HUDEP-2 (cell line): Measurements from ENCODE around the gene CRY1.

Experiments used
- DNase-seq, 76 experiments: peaks; one replicate each; lab custom pipeline; 2025; ENCODE audit not compliant: unreplicated experiment in 76 of 76; lab: John Stamatoyannopoulos, UW

CRY1 gene

DNA sequence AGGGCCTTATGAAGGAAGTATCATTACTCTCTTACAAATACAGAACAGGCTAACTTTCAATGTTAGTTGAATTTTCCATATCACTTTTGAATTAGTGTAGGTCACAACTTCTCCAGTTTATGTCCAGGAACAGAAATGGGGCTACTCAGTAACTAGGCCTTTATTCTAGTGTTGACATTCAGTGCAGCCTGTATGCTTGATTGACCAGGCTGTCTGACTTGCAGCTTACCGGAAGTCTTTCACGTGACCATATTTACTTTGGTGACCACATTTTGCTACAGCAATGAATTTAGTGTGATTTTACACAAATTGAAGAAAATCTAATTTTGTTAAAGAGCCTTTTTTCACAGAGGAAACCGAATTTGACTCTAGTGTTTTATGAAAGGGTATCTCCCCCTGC lies 118.8 kb downstream of the CRY1 start:
- DNase-seq, result no peak

DNA sequence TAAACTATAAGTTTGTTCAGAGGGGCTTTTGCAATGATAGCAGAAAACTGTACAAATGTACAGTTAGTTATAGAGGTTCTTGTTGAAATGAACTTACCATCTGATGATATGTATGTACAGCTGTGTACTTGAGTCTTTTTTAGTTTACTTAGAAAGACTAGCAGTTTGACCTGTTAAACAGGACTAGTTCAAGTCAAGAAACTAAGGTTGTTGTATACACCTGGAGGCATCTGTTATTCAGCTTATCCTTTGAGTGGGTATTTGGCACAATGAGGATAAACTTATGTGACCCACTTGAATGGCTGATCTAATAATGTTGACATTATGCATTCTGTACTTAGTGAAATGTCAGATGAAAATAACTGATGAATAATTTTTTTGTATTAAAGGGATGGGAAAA lies 119.8 kb downstream of the CRY1 start:
- no peak for DNase-seq

DNA sequence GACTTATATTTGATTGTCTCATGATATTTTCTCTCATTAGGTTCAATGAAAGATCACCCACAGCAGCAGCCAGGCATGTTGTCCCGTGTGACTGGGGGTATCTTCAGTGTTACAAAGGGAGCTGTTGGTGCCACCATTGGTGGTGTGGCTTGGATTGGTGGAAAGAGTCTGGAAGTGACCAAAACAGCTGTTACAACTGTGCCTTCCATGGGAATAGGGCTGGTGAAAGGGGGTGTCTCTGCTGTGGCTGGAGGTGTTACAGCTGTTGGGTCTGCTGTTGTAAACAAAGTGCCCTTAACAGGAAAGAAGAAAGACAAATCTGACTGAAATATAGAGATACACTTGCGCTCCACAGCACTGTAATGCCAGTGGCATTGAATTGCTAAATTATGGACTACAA lies 122.3 kb downstream of the CRY1 start:
- DNase-seq, result no peak

DNA sequence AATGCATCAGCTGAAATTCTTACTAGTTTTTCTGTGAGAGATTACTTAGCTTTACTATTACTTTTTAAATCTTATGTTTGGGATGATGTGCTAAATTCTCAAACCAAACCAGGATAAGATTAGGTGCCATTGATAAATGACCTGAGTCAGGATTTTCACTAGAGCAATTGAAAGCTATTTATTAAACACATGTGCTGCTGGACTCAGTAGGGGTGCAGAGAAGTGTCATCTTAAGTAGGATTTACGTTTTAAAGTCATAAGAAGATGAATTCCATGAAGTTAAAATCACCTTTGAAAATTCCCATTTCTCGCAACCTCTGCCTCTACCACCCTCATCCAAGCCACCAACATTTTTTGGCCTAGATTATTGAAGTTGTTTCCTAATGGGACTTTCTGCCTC lies 128.8 kb downstream of the CRY1 start:
- DNase-seq, result no peak

DNA sequence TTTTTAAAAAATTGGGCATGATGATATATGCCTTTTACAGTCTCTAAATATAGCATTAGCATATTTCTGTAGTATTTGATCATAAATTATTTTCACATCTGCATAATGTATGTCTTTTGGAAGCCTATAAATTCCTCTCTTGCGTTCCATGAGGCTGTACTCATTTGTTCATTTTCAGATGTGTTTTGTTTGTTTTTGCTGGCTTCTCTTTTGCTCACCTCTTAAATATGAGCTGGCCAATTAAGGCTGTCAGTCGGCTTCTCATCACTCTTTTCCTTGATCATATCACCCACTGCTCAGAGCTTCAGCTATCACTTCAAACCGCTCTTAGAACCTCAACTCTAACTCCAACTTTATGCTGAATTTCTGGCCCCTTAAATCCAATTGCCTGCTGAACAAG lies 131.1 kb downstream of the CRY1 start:
- no peak for DNase-seq

DNA sequence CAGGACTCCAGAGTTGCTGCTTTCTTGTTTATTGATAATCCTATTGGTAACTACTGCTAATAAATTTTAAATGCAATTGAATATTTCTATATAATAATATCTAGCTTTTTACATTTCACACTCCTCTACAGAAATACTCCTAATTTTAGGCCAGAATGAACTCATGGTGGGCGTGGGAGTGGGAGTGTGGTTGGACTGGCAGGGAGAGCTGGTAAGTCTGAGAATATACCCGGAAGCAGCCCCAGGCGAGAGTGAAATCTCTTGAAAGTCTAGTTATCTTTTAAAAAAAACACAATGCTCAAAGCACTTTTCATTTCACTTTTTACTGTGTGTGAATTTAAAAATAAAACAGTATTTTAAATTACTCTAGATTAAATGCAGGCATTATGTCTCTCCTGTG lies 132.9 kb downstream of the CRY1 start:
- no peak for DNase-seq

DNA sequence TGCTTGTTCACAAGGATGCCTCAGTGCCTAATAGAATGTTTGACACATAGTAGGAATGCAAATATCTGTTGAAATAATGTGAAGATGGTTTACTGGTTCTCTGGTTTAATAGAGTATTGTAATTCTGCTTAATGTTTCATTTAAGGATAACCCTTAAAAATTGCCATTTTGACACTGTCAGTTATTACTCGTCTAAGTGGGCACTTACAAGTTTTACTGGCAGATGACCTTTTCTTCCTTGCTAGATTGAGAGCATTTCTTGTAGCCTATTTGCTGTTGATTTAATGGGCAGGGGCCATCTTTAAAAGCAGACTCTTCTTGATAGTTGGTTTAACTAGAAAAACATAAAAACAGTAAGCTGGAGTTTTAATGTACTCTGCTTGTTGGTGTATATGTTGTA lies 135.8 kb downstream of the CRY1 start:
- no peak for DNase-seq

DNA sequence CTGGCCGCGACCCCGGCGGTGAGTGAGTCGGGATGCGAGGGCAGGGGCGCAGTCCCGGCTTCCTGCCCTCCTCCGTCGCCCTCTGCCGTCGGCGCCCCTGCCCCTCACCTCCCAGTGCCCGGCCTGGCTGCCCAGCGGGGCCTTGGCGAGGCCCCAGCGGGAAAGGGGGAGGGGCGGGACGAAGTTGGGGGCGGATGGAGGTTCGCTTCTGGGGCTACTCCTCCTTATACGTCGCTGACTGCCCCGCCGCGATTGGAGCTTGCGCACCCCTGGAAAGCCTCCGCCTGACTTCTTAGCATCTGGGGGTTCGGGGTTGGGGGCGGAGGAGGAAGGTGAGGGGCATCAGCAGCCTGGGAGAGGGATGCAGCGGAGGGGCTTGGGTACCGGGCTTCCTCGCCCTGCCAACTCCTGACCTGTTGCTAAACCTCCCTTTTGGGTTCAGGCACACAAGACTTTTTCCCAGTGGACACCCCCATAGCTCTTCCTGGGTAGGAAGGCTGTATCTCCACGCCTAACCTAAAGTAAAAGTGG lies 137.2 kb downstream of the CRY1 start:
- DNase-seq, result peak in 25 of 76 experiments; percentile 29 to 60 (median 44)

DNA sequence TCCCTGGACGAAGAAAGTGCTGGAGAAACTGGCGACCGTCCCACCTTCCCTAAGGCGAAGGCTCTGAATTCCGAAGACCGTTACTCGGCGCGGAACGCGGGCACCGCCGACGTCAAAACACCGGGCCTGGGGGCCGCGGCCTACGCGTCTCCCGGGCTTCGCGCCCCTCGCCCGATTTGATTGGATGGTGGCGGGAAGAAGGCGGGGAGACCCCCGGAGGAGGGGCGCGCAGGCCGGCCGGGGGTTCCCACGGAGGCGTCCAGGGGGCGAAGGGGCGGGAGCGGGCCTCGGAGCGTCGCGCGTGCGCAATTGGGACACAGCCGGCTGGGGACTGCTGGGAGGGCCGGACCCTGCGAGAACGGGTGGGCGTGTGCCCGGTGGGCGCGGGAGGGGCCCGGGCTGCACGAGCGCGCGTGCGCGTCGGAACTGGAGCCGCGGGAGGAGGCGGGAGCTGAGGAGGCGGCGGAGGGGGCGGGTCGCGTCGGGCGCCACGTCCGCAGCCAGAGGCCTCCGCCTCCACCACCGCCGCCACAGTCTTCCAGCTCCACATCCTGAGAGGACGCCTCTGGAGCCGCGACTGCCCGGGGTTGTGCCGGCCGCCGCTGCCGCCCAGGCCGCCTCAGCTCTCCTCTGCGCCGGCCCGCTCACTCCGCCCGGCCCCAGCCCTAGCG lies 137.8 kb downstream of the CRY1 start, which contains the start of gene TMEM263:
Gene TMEM263 (plus strand): TSS at position 531 of the 671 bp plus-strand sequence. CDS start 11,210 bp downstream, outside the sequence.
- DNase-seq, result peak in 75 of 76 experiments; percentile 20 to 96 (median 88)

DNA sequence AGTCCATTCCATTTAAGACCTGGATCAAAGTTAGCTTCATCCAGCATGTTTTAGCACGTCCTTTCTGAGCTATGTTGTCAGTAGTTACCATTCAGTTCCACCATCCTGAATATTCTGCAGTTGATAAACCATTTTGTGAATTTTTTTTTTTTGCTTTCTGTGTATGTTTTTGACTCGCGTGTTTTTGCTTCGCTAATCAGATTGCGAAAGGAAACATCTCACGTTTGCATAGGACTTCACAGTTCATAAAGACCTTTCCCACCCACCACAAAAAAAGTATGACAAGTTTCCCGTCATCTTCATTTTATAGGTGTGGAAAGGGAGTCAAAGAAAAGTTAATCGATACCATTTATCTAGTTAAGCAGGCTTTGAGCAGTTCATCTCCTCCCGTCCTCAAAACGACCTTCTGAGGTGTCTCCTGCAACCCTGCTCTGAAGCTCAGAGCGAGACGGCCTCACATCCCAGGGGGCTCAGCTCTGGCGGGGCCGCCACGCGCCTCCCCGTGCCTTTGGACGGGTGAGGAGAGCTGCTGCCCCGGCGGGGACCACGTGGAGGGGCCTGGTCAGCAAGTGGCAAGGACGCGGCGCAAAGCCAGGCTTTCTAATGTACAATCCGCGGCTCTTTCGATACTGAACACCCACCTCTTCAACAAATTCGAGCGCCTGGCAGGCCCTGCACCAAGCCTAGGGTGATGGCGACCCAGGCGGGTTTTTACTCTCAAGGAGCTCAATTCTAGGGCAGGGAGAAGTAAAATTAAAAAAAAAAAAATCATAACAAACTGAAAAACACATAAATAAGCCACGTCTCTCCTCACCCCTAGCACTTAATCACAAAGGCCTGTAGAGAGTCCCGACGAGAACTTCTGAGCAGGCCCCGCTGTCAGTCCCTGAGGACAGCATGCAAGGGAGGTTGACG lies 138.6 kb downstream of the CRY1 start:
- peak in 15 of 76 experiments; percentile 5 to 43 (median 21) for DNase-seq

DNA sequence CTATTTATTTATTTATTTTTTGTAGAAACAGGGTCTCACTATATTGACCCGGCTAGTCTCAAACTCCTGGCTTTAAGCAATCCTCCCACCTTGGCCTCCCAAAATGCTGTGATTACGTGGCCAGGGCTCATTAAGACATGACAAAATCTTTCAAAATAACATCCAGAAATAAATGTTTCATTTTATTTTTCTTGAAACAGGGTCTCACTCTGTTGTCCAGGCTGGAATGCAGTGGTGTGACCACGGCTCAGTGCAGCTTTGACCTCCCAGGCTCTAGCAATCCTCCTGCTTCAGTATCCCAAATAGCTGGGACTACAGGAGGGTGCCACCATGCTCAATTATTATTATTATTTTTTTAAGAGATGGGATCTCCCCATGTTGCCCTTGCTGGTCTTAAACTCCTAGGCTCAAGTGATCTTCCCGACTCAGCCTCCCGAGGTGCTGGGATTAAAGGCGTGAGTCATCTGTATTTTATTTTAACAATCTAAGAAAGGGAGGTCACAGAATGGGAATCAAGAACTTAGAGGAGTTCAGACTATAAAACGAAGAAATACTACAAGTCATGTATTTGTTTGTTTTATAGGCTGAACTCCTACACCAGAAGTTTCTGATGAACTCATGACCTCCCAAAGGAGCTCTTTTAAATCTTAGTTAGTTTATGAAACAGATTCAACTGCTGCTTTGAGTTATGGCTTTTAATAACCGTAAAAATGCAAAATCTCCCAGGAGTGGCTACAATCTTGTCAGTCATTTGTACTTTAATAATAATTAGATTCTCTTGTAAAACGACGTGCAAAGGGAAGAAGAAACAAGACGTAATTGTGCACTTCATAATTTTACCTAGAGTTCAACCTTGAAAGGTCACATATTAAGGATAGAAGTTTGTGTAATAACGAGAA lies 139.7 kb downstream of the CRY1 start:
- DNase-seq, result no peak

DNA sequence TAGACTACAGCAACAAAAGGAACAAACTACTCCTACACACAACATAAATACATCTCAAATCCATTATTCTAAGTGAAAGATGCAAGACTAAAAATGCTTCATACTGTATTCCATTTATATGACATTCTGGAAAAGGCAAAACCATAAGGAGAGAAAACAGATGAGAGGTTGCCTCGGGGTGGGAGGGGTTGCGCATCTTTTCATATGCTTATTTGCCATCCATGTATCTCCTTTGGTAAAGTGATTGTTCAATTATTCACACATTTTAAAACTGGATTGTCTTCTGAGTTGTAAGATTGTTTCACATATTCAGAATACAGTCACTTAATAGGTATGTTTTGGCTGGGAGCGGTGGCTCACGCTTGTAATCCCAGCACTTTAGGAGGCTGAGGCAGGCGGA lies 142.8 kb downstream of the CRY1 start:
- DNase-seq, result no peak

DNA sequence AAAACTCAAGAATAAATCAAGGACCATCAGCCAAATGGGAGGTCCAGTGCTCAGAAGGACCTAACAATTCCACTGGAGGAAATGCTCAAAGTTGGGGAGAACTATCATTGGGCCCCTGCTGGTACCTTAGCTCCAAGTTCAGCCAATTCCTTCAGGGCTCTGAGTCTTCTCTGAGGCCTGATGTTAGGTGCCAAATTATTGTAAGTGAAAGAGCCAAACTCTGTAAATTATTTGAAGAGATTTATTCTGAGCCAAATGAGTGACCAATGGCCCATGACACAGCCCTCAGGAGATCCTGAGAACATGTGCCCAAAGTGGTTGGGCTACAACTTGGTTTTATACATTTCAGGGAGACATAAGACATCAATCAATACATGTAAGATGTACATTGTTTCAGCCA lies 145.9 kb downstream of the CRY1 start:
- no peak for DNase-seq

DNA sequence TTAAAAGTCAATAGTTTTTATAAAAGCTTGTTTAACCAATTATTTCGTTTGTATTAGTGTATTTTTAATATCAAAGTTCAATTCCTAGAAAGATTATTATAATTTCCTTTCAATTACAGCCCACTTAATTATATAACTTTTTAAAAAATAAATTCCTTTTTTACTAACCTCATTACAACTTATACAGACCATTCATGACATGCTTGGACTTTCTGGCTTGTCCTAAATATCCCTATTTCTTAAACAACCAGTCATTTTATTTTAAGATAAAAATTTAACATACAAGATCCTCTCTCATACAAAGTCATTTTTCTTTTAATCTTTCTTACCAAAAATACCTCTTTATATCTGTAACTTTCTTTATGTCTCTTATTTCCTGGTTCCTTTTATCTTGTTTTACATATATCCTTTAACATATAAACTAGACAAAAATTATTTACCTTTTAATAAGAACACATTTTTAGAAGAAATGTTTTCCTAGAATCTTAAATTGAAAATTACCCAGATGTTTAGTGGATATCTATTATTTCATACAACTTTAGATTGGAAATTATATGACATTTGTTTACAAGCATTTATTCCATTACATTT lies 148.0 kb downstream of the CRY1 start:
- DNase-seq, result no peak

DNA sequence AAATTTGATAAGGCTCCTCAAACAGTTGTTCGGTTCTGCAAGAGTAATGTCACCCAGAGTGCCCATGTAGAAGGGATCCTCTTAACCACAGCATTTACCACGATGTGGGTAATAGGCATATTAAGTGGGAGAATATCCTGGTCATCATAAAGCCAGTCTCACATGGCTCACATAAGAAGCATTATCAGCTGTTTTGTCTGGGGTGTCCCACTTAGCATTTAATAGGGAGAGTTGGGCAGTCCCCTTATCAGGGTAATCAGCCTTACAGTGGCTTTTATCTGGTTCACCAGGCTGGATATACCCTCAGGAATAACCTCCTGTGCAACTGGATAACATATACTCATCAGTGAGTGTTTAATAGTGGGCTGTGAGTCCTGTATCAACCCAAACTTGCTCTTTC lies 150.6 kb downstream of the CRY1 start:
- DNase-seq, result peak in 51 of 76 experiments; percentile 4 to 81 (median 38)

DNA sequence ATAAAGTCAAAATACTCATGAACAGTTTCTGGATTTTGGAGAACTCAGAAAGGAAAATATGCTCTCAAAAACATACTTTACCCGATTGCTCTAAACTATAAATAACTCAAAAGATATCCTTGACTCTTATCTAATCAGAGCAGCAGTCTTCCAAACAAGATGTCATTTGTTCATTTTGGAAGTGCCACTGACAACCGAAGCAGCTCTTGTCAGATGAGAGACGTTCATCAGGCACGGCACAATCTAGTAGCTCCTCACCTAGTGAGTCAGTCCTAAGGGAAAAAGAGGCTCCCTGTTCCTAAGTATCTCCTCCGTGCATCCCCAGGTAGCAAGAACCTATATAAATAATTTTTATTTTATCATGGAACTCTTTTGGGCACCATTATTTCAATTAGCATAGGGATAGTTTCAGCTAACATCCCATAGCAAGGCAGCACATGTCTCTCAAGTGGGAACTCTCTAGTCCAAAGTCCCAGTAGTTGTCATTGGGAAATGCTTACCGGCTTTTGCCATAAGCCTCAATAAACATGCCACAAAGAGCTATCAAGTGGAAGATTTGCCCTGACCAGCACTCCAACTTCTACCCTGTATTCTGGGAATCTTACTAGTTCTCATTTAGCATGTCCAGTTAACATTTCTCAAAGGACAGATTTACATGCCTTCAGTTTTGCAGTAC lies 151.7 kb downstream of the CRY1 start:
- peak in 44 of 76 experiments; percentile 2 to 73 (median 29) for DNase-seq
